Omental fat pad (tissue), 4 donors: ENCODE data around the gene PRELID3B. TPM values are rescaled to one million over a fixed set of nuclear protein-coding genes. Genes with fewer than 3 reads are reported as not detected.

Experiments
- ATAC-seq: fragments of 150-250 bp; one replicate; pipeline ENCODE4 v1.9.1; 2016; ENCODE audit warnings: mild to moderate bottlenecking, moderate library complexity; ENCODE audit not compliant: low FRiP score
- DNase-seq: peaks from one replicate; pipeline ENCODE4 v3.0.0-alpha.2; 2019; ENCODE audit warnings: low spot score
- total RNA-seq, 4 donors: library from RNA; depleted of rRNA; stranded (reverse); fragments of >200 nt; gene quantifications; one replicate each; pipeline ENCODE4 v1.1.0, GENCODE V29; 2016
- TF ChIP-seq, protein P1 (sequence below), 3 donors: fragments of 450-650 bp; IDR thresholded peaks; one replicate each; pipeline ENCODE4 v1.5.1; 2016 to 2017; ENCODE audit warnings: antibody characterized with exemption in 3 of 3, mild to moderate bottlenecking in 3 of 3, moderate library complexity in 2 of 3

The PRELID3B gene
- total RNA-seq, 4 donors from 2014 or later, result 33.1 to 71.1 (median 51.2) TPM

GRCh38 chr20:59016795-59017492 lies 25.6 kb downstream of the PRELID3B start:
- TF ChIP-seq, protein P1, sequence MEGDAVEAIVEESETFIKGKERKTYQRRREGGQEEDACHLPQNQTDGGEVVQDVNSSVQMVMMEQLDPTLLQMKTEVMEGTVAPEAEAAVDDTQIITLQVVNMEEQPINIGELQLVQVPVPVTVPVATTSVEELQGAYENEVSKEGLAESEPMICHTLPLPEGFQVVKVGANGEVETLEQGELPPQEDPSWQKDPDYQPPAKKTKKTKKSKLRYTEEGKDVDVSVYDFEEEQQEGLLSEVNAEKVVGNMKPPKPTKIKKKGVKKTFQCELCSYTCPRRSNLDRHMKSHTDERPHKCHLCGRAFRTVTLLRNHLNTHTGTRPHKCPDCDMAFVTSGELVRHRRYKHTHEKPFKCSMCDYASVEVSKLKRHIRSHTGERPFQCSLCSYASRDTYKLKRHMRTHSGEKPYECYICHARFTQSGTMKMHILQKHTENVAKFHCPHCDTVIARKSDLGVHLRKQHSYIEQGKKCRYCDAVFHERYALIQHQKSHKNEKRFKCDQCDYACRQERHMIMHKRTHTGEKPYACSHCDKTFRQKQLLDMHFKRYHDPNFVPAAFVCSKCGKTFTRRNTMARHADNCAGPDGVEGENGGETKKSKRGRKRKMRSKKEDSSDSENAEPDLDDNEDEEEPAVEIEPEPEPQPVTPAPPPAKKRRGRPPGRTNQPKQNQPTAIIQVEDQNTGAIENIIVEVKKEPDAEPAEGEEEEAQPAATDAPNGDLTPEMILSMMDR (IDR thresholded peaks at IDR 0.05), result no peak
- ATAC-seq, result no peak
- no peak for DNase-seq

GRCh38 chr20:59015812-59016711 lies 26.5 kb downstream of the PRELID3B start:
- TF ChIP-seq, protein P1 (IDR thresholded peaks at IDR 0.05), result no peak
- ATAC-seq (no peak), DNase-seq (no peak)

DNA sequence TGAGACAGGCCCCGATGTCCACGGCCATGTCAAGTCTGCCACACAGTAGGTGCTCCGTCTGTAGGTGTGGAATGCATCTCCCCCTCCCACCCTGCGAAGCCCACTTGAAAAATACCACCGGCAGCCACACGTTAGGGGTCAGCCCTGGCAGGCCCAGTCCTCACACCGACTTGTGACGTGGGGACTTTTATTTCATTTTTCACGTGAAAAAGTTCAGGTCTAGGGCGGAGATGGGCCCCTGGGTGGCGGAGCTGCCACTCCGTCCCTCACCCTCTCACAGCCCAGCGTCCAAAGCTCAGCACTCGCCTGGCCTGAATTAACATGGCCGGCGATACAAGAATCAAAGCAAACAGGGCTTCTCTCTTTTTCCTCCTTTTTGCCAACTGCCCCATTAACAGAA lies 27.2 kb downstream of the PRELID3B start:
- TF ChIP-seq, protein P1 (IDR thresholded peaks at IDR 0.05), result no peak
- DNase-seq, result no peak
- no peak for ATAC-seq

GRCh38 chr20:59014680-59015389 lies 27.8 kb downstream of the PRELID3B start:
- TF ChIP-seq, protein P1 (IDR thresholded peaks at IDR 0.05), result no peak
- no peak for DNase-seq

GRCh38 chr20:59013959-59014608 lies 28.5 kb downstream of the PRELID3B start:
- DNase-seq (no peak), ATAC-seq (no peak)
- TF ChIP-seq, protein P1 (IDR thresholded peaks at IDR 0.05), result no peak

More at GRCh38 chr20:59014680-59015389, 27.8 kb downstream of the PRELID3B start:
- no peak for ATAC-seq
